DMS53 treated with DMSO at 0.1 percent for 48 hours (cell line): Measurements from ENCODE around the gene SAMD4A.

Source experiments
- DNase-seq: peaks from one replicate; lab custom pipeline; 2025; ENCODE audit not compliant: unreplicated experiment; lab: John Stamatoyannopoulos, UW

Gene SAMD4A

GRCh38 chr14:54653712-54654469 is 87.0 kb downstream of the SAMD4A start:
- no peak for DNase-seq

GRCh38 chr14:54654605-54655004 is 87.7 kb downstream of the SAMD4A start:
- no peak for DNase-seq

DNA sequence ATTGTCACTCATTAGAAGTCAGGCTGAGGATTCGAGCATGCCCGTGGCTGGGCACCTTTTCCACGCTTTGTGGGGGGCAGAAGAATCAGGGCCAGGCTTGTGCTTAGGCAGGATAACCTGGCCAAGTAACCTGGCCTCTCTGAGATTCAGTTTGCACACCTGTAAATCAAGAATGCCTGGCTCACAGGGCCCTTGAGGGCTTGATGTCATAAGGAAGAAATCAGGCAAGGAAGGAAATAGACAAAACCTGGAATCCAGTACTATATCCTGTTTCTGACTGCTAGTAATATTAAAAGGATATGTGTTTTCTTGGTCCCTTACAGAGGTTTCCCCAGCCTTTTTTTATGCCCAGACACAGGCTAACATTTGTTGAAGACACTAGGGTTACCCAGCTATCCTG is 91.9 kb downstream of the SAMD4A start:
- DNase-seq = no peak

GRCh38 chr14:54659365-54659764 is 92.4 kb downstream of the SAMD4A start:
- DNase-seq = peak; percentile 45

GRCh38 chr14:54660604-54661111 is 93.7 kb downstream of the SAMD4A start:
- DNase-seq = no peak

- DNase-seq = no peak
Observed at GRCh38 chr14:54662491-54663133, 95.7 kb downstream of the SAMD4A start.

- DNase-seq = no peak
Observed at GRCh38 chr14:54664961-54665360, 98.0 kb downstream of the SAMD4A start.

DNA sequence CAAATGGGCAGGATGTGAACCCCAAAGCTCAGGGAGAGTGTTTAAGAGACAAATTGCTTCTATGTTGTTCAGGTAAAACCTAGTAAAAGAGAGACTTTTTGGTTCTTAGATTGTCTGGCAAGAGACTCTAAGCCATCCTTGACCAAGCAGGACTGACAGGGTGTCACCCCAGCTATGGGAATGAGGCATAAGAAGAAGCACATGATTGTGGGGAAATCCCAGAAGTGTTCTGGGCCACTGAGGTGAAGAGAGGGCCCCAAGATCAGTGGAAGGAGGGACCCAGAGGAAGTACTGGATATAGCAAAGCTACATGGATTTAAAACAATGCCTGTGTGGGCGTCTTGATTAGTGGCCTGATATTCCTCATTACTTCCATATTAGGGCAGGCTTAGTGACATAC is 99.0 kb downstream of the SAMD4A start:
- DNase-seq = no peak

GRCh38 chr14:54667026-54667744 is 100.3 kb downstream of the SAMD4A start:
- no peak for DNase-seq

DNA sequence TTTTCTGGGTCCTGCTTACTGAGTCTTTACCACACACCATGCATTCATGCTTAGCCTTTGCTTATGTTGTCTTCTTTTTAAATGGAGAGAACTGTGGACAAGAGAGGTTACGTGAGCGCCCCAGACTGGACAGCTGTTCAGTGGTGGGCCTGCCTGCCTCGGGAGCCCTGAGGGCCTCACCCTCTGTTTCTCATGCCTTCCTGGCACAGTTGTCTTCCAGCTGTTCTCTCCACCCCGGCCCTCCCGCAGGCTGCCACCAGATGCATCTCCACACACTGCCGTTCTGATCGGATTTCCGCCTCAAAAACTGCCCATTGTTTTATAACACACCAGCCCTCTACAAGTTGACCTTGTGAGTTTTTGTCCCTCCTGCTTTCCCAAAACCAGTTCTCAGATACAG is 100.8 kb downstream of the SAMD4A start:
- DNase-seq = no peak

DNA sequence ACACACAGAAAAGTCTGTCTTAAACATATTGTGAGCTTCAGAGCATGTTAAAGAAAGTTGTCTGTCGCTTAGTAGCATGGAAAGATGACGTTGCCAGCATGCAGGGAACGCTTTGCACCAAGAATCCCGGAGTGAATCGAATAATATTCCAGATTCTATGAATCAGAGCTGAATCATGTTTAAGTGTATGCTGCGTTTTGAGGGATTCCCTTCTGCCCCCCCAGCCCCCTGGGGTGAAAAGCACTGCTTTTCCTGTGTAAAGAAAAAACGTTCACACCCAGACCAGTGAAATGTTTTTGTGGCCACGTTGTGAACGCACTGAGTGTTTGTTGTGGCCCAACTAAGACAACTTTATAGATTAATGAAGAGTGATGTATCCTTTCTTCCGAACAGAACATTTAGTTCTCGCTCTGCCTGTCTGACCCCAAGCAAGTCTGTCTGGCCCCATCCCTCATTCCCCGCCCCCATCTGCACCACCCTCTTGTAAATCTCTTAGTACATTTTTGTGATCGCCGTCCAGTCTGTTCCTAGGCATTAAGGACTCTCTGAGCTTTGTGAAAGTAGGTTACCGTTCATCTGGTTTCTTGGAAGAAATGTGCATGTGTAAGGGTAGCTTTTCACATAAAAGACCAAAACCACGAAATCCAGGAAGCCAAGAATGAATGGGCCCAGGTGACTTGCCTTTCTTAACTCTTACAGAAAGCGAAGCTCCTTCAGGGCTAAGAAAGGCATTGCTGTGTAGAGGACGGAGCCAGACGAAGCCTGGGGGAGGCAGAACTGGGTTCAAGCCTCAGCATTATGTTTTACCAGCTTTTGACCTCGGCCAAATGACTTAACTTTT is 103.0 kb downstream of the SAMD4A start:
- DNase-seq = no peak

- DNase-seq = no peak
Observed at GRCh38 chr14:54671537-54671936, 104.6 kb downstream of the SAMD4A start.

DNA sequence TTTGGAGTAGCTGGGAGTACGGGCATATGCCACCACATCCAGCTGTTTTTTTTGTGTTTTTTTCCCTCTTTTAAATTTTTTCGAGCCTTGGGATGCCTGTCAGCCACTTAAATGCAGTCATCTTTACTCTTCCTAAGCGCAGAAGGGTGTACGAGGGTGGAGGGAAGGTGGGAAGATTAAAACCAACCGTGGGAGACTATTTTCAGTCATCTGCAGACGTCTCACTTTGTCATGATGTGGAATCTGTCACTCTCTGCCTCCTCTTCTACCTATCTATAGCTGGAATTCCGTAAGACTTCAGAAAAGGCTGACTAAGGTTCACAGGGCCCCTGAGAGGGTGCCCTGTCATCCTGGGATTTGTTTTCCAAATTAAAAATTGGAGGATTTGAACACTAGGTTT is 105.3 kb downstream of the SAMD4A start:
- DNase-seq = no peak

DNA sequence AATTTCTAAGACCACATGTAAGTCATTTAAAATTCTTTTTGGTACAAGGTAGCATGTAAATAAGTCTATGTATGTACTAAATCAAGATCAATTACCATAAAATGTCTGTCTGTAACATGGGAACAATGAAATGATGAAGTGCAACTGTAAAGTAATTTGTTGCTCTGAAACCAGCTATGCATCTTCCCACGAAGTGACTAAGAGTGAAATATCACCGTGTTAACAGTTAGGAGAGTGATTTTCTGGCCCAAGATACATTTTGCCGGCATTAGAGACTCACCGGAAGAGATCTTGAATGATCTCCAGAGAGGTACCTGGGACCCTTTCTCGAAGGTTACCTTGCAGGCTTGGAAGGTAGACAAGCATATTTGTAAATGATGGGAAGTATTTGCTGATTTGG is 105.8 kb downstream of the SAMD4A start:
- DNase-seq = no peak

DNA sequence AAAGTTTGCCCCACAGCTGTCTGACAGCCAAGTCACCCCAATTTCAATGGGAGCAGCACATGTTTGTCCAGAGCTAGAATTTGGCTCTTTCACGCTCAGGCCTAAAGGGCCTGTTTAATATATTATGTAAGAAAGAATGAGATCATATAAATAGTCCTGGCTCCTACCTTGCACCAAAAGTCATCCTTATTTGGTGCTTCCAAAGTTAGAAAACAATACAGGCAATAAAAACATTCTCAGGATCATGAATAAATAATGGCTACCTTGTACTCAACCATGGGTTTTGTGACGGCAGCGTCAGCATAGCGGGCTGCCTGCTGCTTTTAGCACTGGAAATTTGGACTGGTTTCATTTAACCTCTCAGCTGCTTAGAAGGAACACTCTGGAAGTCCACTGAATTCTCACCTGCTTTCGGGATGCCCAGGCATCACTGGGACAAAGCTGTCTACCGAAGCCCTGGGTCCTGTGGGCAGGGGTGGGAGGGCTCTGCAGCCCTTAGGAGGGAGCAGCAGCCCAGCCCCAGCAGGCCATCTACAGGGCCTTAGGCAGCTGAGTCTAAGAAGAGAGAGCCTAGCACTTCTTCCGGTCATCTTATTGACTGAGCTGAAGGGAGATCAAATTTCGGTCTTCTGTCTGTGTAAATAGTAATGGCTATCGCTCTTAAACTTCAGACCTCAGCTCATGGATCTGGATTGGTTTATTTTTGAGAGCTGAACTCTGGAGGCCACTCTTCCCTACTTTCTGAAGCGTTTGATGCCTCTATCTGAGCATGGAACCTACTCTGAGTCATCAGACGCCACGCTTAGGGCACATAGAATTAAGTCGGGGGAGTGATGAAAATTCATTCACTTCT is 106.5 kb downstream of the SAMD4A start:
- no peak for DNase-seq

- no peak for DNase-seq
Observed at GRCh38 chr14:54674046-54674741, 107.3 kb downstream of the SAMD4A start.

- no peak for DNase-seq
Observed at GRCh38 chr14:54675236-54676128, 108.6 kb downstream of the SAMD4A start.
